ENCODE data around the gene SYPL1. TPM values are rescaled to one million over a fixed set of nuclear protein-coding genes. Genes with fewer than 3 reads are reported as not detected.

SYPL1 gene
- total and polyA plus RNA-seq, 9 of the 15 experiments (the other 6 are each of a cell fraction or from before 2014, with no cell fraction given), result 23.8 to 214 (median 70.2) TPM

- TF ChIP-seq CTCFL (IDR thresholded peaks at IDR 0.05; ENCODE audit: borderline replicate concordance, insufficient read depth, low read depth, low read length, poor library complexity, severe bottlenecking), result no peak
- no peak for TF ChIP-seq TAF15 (IDR thresholded peaks at IDR 0.05; ENCODE audit: low read depth, low read length)
- TF ChIP-seq RBM34 (IDR thresholded peaks at IDR 0.05; ENCODE audit: borderline replicate concordance, insufficient read depth, low read length), result no peak
- 0 out of 2 replicates have a peak, but pooled peaks have one; percentile 11 for TF ChIP-seq ARID1B (IDR thresholded peaks at IDR 0.05)
- TF ChIP-seq ZNF134 (CRISPR knock-in tag; conservative IDR thresholded peaks at IDR 0.05), result no peak
- no peak for TF ChIP-seq FIP1L1 (IDR thresholded peaks at IDR 0.05; ENCODE audit: low read depth, low read length, poor library complexity, severe bottlenecking)
- TF ChIP-seq JUN (IDR thresholded peaks at IDR 0.05; ENCODE audit: borderline replicate concordance, low read depth, low read length), result no peak
- no peak for TF ChIP-seq JUN (CRISPR knock-in tag; IDR thresholded peaks at IDR 0.05; ENCODE audit: borderline replicate concordance)
- peak; percentile 54 for TF ChIP-seq ZFP36 (IDR thresholded peaks at IDR 0.05; ENCODE audit: low read depth, low read length, partially characterized antibody)
- no peak for TF ChIP-seq PPARD (CRISPR knock-in tag; IDR thresholded peaks at IDR 0.05)
- no peak for TF ChIP-seq RBM17 (IDR thresholded peaks at IDR 0.05; ENCODE audit: borderline replicate concordance, low read depth, low read length)
- TF ChIP-seq PRPF4 (IDR thresholded peaks at IDR 0.05; ENCODE audit: insufficient read depth, low read depth, low read length, poor library complexity, severe bottlenecking), result no peak
- TF ChIP-seq ZNF41 (CRISPR knock-in tag; conservative IDR thresholded peaks at IDR 0.05), result no peak
- no peak for TF ChIP-seq TEAD4 (IDR thresholded peaks at IDR 0.05; ENCODE audit: low read length)
- no peak for TF ChIP-seq TEAD4 (CRISPR knock-in tag; IDR thresholded peaks at IDR 0.05; ENCODE audit: borderline replicate concordance)
- no peak for TF ChIP-seq GTF2A2 (tag; IDR thresholded peaks at IDR 0.05)
- TF ChIP-seq CEBPB (tag; IDR thresholded peaks at IDR 0.05), result peak; percentile 71
- TF ChIP-seq GATA2 (CRISPR knock-in tag; IDR thresholded peaks at IDR 0.05), result no peak
- TF ChIP-seq CTBP1 (IDR thresholded peaks at IDR 0.05; ENCODE audit: borderline replicate concordance), result no peak
- TF ChIP-seq KDM4B (IDR thresholded peaks at IDR 0.05; ENCODE audit: borderline replicate concordance in 2 of 2, low read depth in 1 of 2), result no peak
- TF ChIP-seq E2F6 (IDR thresholded peaks at IDR 0.05; ENCODE audit: borderline replicate concordance in 1 of 2, extremely low read depth in 1 of 2, insufficient read depth in 1 of 2, insufficient read length in 1 of 2, low read depth in 1 of 2, low read length in 1 of 2, poor library complexity in 1 of 2, severe bottlenecking in 1 of 2), result no peak
- no peak for TF ChIP-seq USF1 (CRISPR knock-in tag; IDR thresholded peaks at IDR 0.05)
- TF ChIP-seq HLTF (IDR thresholded peaks at IDR 0.05), result no peak
- TF ChIP-seq ZFP30 (CRISPR knock-in tag; IDR thresholded peaks at IDR 0.05; ENCODE audit: borderline replicate concordance), result no peak
These were observed 9.2 kb upstream of the SYPL1 start (continued) for GRCh38 chr7:106121189-106121810.

All from K562 (cell line).